HG02840 (cell line): ENCODE results near the gene UBAC1.
"Not testable (repeated sequence)": the region's sequence is repeated elsewhere in the genome, so short reads cannot be mapped to it uniquely, and the experiment has no call there.

Source experiments
- ATAC-seq: cut with Tn5 transposase; IDR thresholded peaks from one replicate; pipeline ENCODE4 v1.9.1; 2021; ENCODE audit warnings: mild to moderate bottlenecking, moderate library complexity, moderate number of reproducible peaks; ENCODE audit not compliant: unreplicated experiment, low FRiP score

UBAC1 gene

DNA sequence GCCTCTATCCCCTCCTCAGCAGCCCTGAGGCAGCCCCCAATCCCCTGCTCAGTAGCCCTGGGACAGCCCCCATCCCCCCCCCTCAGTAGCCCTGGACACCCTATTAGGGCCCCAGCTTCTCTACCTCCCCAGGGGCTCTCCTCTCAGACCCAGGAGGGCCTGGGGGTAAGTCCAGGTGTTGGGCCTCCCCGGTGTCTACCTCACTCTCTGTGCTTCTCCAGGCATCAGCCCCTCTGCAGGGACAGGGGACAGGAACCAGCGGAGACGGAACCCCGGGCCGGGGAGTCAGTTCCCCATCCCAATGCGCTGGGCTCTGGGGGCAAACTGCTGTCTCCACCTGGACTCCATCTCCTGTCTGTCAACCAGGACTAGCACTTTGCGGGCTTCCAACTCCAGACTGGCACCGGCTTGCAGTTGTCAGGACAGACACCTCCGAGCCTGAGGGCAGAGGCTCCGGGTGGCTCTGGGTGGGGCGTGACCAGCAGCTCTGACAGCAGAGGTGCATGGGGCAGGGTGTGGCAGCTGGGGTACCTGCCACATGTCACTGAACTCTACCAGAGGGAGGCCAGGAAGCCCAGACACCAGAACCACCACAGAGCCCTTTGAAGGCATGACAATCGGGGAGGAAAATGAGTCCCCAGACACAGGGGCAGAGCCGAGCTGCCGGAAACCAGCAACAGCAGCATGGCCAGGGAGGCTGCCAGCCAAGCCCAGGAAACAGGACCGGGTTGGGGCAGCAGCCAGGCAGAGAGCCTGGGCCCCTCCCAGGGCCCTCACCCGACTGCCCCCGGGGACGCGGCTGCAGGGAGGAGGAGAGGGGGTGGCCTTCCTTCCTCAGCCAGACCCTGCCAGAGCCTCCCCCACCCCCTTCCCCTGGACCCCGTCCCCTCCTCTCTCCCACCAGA, 17.7 kb upstream of the UBAC1 start:
- no peak for ATAC-seq

DNA sequence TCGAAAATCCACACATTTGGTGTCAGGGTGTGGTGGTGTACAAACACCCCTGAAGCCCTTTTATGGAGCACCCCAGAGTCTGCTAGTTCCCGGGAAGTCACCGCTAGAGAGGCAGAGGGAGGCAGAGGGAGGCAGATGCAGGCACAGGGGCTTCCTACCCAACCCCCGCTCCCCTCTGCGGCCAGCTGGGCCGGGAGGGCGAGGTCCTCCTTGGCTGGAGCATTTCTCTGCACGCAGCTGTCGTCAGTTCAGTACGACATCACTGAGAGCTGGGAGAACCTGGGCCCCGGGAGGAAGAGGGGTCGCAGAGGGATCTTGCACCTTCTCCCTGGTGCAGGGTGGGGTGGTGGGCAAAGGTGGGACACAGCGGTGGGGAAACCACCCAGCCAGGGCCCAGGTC, 15.8 kb upstream of the UBAC1 start:
- no peak for ATAC-seq

DNA sequence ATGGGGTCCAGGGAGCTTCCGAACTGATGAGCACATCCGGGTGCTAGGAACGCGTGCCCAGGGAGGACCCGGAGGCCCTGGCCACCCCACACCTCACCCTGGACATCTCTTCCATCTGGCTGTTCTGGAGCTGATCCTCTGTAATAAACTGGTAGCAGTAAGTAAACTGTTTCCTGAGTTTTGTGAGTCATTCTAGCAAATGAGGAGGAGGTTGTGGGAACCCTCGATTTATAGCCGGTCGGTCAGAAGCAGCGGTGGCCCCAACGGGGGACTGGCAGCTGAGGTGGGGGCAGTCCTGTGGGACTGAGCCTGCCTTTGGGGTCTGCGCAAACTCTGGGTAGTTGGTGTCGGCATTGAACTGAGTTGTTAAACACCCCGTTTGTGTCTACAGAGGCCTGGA, 15.4 kb upstream of the UBAC1 start:
- ATAC-seq: no peak

DNA sequence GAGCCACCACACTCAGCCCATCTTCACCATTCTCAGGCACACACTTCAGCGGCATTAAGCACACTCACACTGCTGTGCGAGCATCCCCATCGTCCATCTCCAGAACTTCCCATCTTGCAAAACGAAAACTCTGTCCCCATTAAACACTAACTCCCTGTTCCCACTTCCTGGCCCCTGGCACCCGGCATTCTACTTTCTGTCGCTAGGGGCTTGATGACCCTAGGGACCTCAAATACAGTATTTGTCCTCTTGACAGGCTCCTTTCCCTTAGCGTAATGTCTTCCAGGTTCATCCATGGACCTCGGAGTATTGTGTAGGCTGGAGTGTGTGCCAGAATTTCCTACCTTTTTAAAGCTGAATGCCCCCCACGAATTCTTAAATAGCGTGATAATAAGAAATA, 14.7 kb upstream of the UBAC1 start:
- ATAC-seq: no peak

DNA sequence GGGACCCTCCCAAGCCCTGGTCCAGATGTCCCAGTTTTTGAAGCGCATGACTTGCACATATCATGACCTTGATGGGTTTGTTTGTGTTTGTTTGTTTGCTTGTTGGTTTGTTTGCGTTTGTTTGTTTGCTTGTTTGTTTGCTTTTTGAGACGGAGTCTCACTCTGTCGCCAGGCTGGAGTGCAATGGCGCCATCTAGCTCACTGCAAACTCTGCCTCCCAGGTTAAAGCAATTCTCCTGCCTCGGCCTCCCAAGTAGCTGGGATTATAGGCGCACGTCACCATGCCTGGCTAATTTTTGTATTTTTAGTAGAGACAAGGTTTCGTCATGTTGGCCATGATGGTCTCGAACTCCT, 13.0 kb upstream of the UBAC1 start:
- no peak for ATAC-seq

DNA sequence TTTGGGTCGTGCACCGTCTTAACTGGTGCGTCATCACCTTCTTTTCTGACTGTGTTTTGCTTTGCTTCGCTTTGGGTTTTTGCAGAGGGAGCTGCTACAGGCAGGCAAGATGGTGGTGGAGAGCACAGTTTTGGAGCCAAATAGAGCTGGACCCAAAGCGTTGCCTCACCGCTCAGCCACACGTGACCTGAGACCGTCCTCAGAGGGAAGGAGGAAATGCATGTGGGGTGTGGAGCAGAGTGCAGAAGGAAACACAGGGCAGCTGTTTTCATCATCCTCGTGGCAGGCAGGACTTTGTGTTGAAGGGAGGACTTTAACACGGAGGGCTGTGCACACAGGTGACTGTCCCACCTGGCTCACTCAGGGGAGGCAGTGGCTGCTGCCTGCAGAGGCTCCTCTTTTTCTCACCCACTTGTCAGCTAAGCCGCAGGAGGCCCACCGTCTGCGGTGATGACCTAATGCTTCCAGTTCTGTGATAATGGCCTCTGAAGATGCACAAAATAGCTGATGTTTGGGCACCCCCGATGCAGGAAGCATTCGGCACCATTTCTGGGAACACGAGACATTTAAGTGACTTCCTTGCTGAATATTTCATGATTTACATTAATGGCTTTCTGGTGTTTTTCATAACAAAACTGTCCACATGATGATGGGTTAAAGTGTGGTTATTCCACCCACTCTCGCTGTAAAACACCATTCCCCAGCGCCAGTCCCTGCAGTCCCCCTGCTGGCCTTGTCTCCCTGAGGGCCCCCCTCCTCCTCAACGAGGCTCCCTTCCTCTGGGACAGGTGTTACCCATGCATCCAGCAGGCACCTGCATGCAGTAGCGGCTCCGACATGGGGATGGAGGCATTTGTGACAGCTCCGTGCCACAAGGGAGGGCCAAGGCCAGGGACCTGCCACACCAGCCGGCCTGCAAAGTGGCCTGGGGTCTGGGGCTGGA, 12.4 kb upstream of the UBAC1 start:
- no peak for ATAC-seq

DNA sequence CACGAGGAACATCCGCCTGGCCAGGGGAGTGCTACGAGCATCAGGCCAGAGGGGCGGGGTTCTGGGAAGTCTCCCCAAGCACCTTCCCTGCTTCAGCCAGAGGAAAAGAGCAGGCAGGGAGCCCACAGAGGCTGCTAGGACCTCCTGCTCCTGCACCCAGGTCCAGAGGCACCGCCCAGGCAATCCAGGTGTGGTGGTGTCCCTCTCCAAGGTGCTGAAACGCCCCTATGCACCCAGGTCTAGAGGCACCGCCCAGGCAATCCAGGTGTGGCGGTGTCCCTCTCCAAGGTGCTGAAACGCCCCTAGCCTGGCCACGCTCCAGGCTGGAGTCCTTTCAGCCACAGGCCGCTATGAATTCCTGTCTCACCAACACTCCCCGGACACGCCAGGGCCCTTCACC, 10.7 kb upstream of the UBAC1 start:
- no peak for ATAC-seq

DNA sequence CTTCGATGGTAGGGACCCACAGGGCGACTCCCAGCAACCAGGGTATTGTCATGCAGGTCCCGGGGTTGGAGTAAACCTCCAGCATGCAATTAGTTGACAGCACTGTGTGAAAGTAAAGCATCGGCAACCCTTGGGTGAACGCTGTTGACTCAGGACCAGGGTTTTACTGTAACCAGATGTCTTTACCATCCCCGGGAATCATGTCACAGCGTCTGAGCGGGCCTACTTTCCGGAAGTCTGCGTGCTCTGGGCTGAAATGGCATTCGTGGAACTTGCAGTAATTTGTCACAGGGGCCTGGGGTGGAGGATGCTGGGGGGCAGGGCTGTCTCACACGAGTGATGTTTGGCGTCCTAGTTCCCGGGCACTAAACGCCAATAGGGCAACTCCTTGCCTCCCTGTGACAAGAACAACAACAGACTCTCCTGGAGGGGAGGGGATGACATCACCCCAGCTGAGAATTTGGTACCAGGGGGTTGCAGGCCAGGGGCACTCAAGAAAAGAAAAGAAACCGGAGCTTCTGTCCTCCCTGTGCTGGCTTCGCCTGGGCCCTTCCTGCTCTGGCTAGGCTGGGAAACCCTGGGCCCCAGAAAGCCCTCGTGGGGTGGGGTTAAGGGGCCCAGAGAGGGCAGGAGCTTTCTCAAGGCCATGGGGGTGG, 10.1 kb upstream of the UBAC1 start:
- ATAC-seq: no peak

DNA sequence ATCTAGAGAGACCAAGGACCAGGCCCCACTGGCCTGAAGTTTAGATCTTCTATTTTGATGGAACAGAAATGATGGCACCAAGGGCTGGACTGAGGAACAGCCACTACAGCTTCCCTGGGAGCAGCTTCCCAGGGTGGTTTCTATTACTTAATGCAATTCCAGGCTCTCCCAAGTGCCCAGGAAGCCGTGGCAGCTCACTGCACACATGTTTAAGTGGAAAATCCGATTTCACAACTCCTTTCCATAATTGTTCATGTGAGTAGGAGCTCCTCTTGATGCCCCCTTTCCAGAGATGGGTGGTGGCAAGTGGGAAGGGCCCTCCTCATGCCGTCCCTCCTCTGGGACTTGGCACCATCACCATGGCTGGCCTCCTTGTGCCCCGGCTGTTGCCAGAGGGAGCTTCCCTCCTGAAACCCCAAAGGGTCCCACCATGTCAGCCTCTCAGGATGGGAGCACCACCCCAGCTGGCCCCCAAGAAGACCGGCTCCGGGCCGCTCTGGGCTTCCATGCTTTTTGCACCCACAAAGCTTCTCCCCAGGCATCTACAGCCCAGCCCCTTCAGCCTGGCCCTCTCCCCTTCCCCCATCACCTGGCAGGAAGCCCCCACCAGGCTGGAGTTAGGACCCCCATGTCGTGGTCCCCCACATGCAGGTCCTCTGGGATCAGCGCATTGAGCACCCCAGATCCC, 9.1 kb upstream of the UBAC1 start:
- no peak for ATAC-seq

DNA sequence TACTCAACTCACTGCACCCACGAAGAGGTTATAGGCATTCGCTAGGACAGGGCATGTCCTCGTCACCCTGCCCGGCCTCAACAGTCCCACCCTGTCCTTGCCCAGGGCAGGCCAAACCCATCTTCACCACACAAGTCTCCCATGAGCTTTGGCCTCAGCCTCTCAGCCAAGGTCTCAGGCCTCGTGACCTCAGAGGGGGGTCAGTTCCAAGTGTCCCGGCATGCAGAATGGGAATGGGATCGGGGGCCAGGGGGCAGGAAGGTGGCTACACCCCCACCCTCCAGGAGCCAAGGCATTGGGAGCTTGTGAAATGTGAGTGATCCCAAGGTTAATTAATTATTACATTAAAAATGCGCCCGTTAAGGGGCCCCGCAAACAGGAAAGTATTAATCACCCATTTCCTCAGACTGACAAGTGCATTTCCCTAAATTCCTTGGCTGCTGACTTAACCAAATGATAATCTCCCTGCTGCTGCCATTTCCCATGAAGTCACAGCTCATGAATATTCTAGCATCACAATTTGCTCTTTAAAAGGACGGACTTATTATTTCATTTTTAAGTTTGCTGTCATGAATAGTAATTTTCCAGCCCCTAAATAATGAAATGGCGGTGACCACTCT, 8.0 kb upstream of the UBAC1 start:
- ATAC-seq: no peak

DNA sequence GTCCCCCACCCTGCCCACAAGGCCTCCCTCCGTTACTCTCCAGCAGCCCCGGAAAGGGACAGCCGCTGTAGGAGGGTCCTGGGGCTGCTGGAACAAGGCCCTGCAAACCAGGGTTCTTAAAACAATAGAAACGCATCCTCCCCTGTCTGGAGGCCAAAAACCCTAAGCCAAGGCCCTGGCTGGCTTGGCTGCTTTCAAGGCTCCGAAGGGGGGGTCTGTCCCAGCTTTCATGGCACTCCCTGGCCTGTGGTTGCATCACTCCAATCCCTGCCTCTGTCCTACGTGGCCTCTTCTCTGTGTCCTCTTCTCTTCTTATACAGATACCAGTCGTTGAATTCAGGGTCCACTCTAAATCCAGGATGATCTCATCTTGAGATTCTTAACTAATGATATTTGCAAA, 7.4 kb upstream of the UBAC1 start:
- ATAC-seq: no peak

DNA sequence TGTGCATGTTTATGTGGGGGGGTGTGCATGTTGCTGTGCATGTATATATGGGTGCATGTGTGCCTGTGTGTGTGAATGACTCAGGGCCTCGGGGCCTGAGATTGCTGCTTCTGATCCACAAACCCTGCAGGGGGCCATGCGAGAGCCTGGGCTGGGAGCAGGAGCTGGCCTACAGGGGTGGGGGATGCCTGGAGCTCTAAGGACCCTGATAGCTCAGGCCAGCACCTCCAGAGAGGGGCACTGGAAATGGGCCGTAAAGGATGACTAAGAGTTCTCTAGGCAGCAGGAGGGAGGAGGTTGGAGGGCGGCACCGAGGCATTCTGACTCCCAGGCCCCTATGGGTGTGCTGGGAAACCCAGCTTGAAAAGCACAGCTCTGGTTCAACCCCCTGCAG, 6.9 kb upstream of the UBAC1 start:
- no peak for ATAC-seq

DNA sequence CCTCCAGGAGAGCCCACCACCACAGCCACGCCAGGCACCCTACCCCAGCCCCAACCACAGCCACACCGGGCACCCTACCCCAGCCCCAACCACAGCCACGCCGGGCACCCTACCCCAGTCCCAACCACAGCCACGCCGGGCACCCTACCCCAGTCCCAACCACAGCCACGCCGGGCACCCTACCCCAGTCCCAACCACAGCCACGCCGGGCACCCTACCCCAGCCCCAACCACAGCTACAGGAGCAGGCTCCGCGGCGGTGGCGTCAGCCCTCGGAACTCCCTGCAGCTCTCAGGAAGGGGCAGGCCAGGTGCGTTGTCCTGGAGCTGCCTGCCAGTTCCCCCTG, 5.7 kb upstream of the UBAC1 start:
- ATAC-seq: not testable (repeated sequence)

DNA sequence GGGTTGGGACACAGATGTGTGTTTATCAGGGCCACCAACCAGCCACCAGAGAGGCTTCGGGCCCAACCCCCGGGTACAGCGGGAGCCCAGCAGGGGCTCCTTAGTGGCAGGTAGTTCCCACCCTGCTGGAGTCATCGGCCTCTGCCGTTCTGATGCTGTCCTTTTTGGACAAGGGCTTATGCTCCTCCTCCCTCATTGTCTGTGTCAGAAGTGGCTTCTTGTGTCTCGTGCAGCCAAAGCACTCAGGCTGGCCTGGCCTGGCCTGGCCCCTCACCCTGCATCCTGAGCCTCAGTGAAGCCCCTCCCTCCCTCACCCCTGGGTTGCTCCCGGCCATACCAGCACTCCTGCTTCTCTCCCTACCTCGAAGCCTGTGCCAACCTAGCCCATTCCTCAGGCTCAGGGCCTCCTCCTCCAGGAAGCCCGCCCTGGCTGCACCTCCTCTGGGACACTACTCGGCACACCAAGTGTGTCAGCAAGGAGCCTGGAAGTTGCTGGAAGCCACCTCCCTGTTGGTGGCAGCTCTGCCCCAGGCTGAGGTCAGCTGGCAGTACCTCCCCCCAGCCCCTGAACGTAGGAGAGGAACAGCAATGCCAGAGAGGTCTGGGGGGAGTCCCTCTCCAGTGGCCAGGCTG, 4.1 kb upstream of the UBAC1 start:
- ATAC-seq: no peak

DNA sequence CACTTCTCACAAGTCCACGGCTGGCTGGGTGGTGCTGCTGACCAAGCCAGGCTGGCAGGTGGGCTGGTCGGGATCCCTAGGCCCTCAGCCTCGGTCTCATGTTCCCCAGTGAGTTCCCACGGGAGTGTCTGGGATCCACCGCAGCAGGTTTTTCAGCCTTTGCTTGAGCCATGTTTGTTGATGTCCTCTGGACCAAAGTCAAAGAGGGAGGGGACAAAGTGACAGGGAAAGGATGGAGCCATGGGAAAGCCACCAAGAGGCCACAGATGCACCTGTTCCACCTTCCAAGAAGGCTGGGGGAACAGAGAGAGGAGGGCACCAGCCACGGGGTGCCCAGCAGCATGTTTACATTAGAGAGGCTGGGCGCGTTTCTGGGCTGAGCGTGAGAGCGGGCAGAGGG, 2.8 kb upstream of the UBAC1 start:
- no peak for ATAC-seq

DNA sequence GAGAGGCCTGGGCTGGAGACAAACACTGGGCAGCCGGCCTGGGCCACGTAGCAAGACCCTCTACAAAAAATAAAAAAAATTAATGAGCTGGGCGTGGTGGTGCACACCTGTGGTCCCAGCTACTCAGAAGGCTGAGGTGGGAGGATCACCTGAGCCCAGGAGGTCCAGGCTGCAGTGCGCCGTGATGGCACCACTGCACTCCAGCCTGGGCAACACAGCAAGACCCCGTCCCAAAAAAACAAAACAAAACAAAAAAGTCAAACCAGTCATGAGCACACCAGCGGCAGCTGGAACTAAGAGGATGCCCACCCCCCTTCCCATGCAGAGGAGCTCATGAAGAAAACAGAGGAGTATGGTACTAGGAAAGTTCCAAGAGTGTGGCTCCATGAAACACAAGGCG, 2.2 kb upstream of the UBAC1 start:
- no peak for ATAC-seq

DNA sequence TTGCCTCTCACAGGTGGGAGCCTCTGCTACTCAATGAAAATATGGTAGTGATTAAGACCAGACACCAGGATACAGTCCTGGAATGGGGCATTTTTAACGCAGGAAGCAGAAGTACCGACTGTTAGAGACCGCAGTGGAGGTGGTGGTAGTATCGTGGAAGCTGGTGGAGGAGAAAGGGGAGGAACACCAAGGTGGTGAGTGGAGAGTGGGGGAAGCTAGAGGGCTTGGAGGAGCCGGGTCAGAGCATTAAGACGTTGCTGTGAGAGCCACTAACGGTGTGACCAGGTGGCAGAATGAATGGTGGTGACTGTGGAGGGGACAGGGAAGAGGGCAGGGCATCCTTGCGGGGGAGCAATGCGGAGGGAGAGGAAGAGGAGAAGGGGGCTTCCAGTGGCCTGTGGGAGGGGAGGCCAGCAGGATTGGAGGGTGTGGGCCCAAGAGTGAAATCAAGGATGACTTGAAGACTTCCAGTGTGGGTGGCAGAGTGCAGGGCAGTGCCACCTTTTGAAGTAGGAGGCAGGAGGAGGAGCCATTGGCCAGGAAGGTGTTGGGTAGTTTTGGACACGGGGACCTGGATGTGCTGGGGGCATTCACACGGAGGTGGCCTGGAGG, 1.6 kb upstream of the UBAC1 start:
- ATAC-seq: no peak

DNA sequence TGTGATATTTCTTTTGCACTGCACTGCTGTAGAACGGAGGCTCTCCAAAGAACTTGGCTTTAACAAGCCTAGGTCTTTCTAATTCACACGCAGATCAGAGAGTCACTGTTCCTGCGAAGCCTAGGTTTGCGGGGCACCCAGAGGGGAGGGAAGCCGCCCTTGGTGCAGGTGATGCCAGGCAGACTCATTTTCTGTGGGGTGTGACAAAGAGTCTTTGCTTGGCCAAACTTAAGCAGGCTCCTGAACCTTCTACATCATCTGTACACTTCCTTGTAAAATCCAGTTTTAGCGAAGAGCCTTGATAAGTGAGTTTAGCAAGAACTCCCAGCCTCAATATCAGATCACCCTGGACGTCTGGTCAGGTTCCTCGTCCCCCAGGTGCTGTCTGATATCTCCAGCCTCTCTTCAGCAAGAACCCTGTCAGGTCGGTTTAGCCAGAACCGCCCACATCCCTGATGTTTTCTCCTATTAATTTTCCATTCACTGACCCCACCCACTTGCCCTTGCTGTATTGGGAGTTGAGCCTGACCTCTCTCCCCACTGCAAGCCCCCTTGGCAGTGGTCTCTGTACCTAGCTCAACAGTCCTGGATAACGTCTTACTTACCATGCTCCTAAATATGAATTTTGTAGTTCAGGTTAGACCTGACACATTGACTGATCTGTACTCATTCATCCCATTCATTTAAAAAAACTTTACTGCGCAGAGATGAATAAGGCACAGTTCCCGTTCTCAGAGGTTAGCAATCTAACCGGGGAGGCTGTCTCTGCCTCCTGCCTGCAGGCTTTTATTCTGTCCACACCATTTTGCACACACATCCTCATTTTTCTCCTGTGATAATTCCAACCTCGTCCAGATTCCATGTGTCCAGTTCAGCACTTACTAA, 880 bp upstream of the UBAC1 start:
- no peak for ATAC-seq
